Liver (tissue), 9 donors: Measurements from ENCODE around the gene MBOAT1. TPM values are rescaled to one million over a fixed set of nuclear protein-coding genes. Genes with fewer than 3 reads are reported as not detected.

Experiments
- DNase-seq: peaks from one replicate; pipeline ENCODE4 v3.0.0-alpha.2; 2017; ENCODE audit warnings: low spot score
- H3K27ac ChIP-seq, 2 donors: one replicate each; pipeline ENCODE4 v1.7.0; 2013; ENCODE audit warnings: inconsistent platforms in 2 of 2, low read length in 2 of 2, control low read depth in 1 of 2, low read depth in 1 of 2, mild to moderate bottlenecking in 1 of 2
- H3K27me3 ChIP-seq, 4 donors: one replicate each; pipeline versions ENCODE4 v1.6.1 to v1.7.0; 2013; ENCODE audit warnings: low read length in 3 of 4, inconsistent platforms in 1 of 4, mild to moderate bottlenecking in 1 of 4, moderate library complexity in 1 of 4; ENCODE audit not compliant: control insufficient read depth in 4 of 4, insufficient read depth in 4 of 4
- H3K36me3 ChIP-seq, 4 donors: one replicate each; pipeline versions ENCODE4 v1.6.1 to v1.7.0; 2013; ENCODE audit warnings: low read length in 3 of 4, mild to moderate bottlenecking in 3 of 4, low read depth in 1 of 4, moderate library complexity in 1 of 4; ENCODE audit not compliant: control insufficient read depth in 4 of 4, insufficient read depth in 3 of 4
- H3K4me1 ChIP-seq, 4 donors: one replicate each; pipeline versions ENCODE4 v1.6.1 to v1.7.0; 2013; ENCODE audit warnings: low read length in 3 of 4, mild to moderate bottlenecking in 3 of 4, moderate library complexity in 1 of 4; ENCODE audit not compliant: control insufficient read depth in 4 of 4, insufficient read depth in 4 of 4
- H3K4me3 ChIP-seq, 3 donors: one replicate each; pipeline versions ENCODE4 v1.6.1 to v1.7.0; 2013; ENCODE audit warnings: low read length in 3 of 3, control low read depth in 1 of 3, low read depth in 1 of 3, mild to moderate bottlenecking in 1 of 3
- H3K9ac ChIP-seq, 2 donors: one replicate each; pipeline ENCODE4 v1.7.0; 2013; ENCODE audit warnings: low read length in 2 of 2, mild to moderate bottlenecking in 2 of 2, moderate library complexity in 2 of 2, control low read depth in 1 of 2, low read depth in 1 of 2
- H3K9me3 ChIP-seq, 4 donors: one replicate each; pipeline versions ENCODE4 v1.6.1 to v1.7.0; 2013; ENCODE audit warnings: low read length in 3 of 4; ENCODE audit not compliant: control insufficient read depth in 4 of 4
- ATF3 ChIP-seq: IDR thresholded peaks from 2 replicates; pipeline ENCODE4 v1.6.1; 2016; ENCODE audit warnings: antibody characterized with exemption
- CTCF ChIP-seq: fragments of 150-350 bp; IDR thresholded peaks from 2 replicates; pipeline ENCODE4 v1.5.1; 2017; ENCODE audit warnings: improper control_type of control experiment, low read depth, low read length; ENCODE audit not compliant: missing input control
- EGR1 ChIP-seq, 2 donors: IDR thresholded peaks; 2 replicates each; pipeline ENCODE4 v1.6.1; 2016 to 2018; ENCODE audit warnings: antibody characterized with exemption in 2 of 2, low read depth in 2 of 2
- FOXA1 ChIP-seq: IDR thresholded peaks from 2 replicates; pipeline ENCODE4 v1.6.1; 2016; ENCODE audit warnings: antibody characterized with exemption
- FOXA2 ChIP-seq: IDR thresholded peaks from 2 replicates; pipeline ENCODE4 v1.6.1; 2016; ENCODE audit warnings: antibody characterized with exemption
- GABPA ChIP-seq, 2 donors: IDR thresholded peaks in 1 of 2; conservative IDR thresholded peaks in 1 of 2; 2 replicates each; pipeline ENCODE4 v1.6.1; 2016; ENCODE audit warnings: antibody characterized with exemption in 2 of 2, mild to moderate bottlenecking in 1 of 2, moderate library complexity in 1 of 2
- HNF4A ChIP-seq, 2 donors: conservative IDR thresholded peaks; 2 replicates each; pipeline ENCODE4 v1.6.1; 2016; ENCODE audit warnings: antibody characterized with exemption in 2 of 2, mild to moderate bottlenecking in 2 of 2
- HNF4G ChIP-seq: IDR thresholded peaks from 2 replicates; pipeline ENCODE4 v1.6.1; 2016; ENCODE audit warnings: antibody characterized with exemption
- JUND ChIP-seq, 2 donors: IDR thresholded peaks; 2 replicates each; pipeline ENCODE4 v1.6.1; 2016; ENCODE audit warnings: antibody characterized with exemption in 2 of 2
- NR2F2 ChIP-seq: IDR thresholded peaks from 2 replicates; pipeline ENCODE4 v1.6.1; 2016; ENCODE audit warnings: antibody characterized with exemption
- REST ChIP-seq: IDR thresholded peaks from 2 replicates; pipeline ENCODE4 v1.6.1; 2016; ENCODE audit warnings: antibody characterized with exemption, mild to moderate bottlenecking
- RXRA ChIP-seq, 2 donors: IDR thresholded peaks; 2 replicates each; pipeline ENCODE4 v1.6.1; 2017 to 2018; ENCODE audit warnings: antibody characterized with exemption in 2 of 2, mild to moderate bottlenecking in 1 of 2
- SP1 ChIP-seq: IDR thresholded peaks from 2 replicates; pipeline ENCODE4 v1.6.1; 2018; ENCODE audit warnings: antibody characterized with exemption, mild to moderate bottlenecking
- YY1 ChIP-seq: IDR thresholded peaks from 2 replicates; pipeline ENCODE4 v1.6.1; 2016; ENCODE audit warnings: antibody characterized with exemption, mild to moderate bottlenecking
- ZBTB33 ChIP-seq: IDR thresholded peaks from 2 replicates; pipeline ENCODE4 v1.6.1; 2016; ENCODE audit warnings: antibody characterized with exemption
- WGBS: extraction: QIAGEN DNeasy Blood & Tissue Kit; methylation state at CpG from one replicate; pipeline ENCODE4 v1.1.7; 2013; 5-methylcytosine and 5-hydroxymethylcytosine counted together
- polyA plus RNA-seq, 2 donors: library from polyadenylated mRNA; stranded (reverse) in 1 of 2; unstranded in 1 of 2; fragments of 200-250 nt in 1 of 2; fragments of >200 nt in 1 of 2; fragmentation: Nextera tagmentation in 1 of 2; extraction: Ambion mirVana in 1 of 2; gene quantifications; one replicate each; pipeline versions ENCODE4 v1.2.1 to v1.2.3, GENCODE V29; 2013 to 2015
- total RNA-seq, 2 donors: library from RNA; depleted of rRNA; stranded (reverse); fragments of >200 nt; gene quantifications; one replicate each; pipeline ENCODE4 v1.2.3, GENCODE V29; 2014
- donor health status: healthy.
- donor health status: healthy.
- donor health status: healthy.
- donor health status: healthy.
- donor health status: healthy.

MBOAT1 gene
- total and polyA plus RNA-seq, 4 donors, result 1.2 to 9.3 (median 3.3) TPM

GRCh38 chr6:20200761-20201630 lies 11.3 kb downstream of the MBOAT1 start:
- no peak overlapping the region for H3K4me3 ChIP-seq
- 65% methylated on average over 8 of the region's 8 CpGs for WGBS

GRCh38 chr6:20198775-20199174 lies 13.5 kb downstream of the MBOAT1 start:
- H3K27me3 ChIP-seq, result no peaks in the 10 kb centered on the region
- TF ChIP-seq SP1, result no peak
- no peak for TF ChIP-seq RXRA (IDR thresholded peaks at IDR 0.05)
- no peak for TF ChIP-seq NR2F2
- no peak for TF ChIP-seq ATF3
- TF ChIP-seq HNF4A (conservative IDR thresholded peaks at IDR 0.05), result no peak
- no peak for TF ChIP-seq ZBTB33
- TF ChIP-seq FOXA1, result no peak
- no peak for TF ChIP-seq HNF4G
- no peak for TF ChIP-seq EGR1 (IDR thresholded peaks at IDR 0.05; ENCODE audit: low read depth in 2 of 2)
- no peak for TF ChIP-seq JUND (IDR thresholded peaks at IDR 0.05)
- no peak for TF ChIP-seq REST
- no peak for TF ChIP-seq YY1
- no peak for TF ChIP-seq FOXA2
- TF ChIP-seq GABPA (IDR thresholded peaks at IDR 0.05 in 1 of 2, conservative IDR thresholded peaks at IDR 0.05 in 1 of 2), result no peak
- TF ChIP-seq CTCF, result no peak
- peaks cover 0 to 6% (median 4%) of the 10 kb centered on the region in 4 donors for H3K4me1 ChIP-seq
- no peak overlapping the region for H3K9ac ChIP-seq
- H3K4me3 ChIP-seq, result no peak overlapping the region
- H3K9me3 ChIP-seq, result no peaks in the 10 kb centered on the region
- no peak for DNase-seq
- no peaks in the 10 kb centered on the region for H3K36me3 ChIP-seq
- WGBS, result 60% methylated on average over 6 of the region's 6 CpGs
- H3K27ac ChIP-seq, result no peak overlapping the region

More at GRCh38 chr6:20200761-20201630, 11.3 kb downstream of the MBOAT1 start:
- Histone ChIP-seq H3K27ac (no peak overlapping the region), H3K9ac (no peak overlapping the region), H3K36me3 (no peaks in the 10 kb centered on the region), H3K27me3 (no peaks in the 10 kb centered on the region), H3K4me1 (peaks cover 0 to 6% (median 4%) of the 10 kb centered on the region in 4 donors), H3K9me3 (no peaks in the 10 kb centered on the region)
- no peak for DNase-seq
- no peak for TF ChIP-seq FOXA1
